WTC11 (cell line): Measurements from ENCODE around the gene ANXA11.

Source experiments
- ATF1 ChIP-seq: sonication (generic); formaldehyde crosslinking; IDR thresholded peaks from 2 replicates; pipeline ENCODE4 v1.8.1; 2023; ENCODE audit warnings: mild to moderate bottlenecking, moderate library complexity, missing genetic modification reagents
- NR1H2 ChIP-seq: sonication (generic); formaldehyde crosslinking; IDR thresholded peaks from 2 replicates; pipeline ENCODE4 v1.9.0; 2021; ENCODE audit warnings: mild to moderate bottlenecking, moderate library complexity, missing genetic modification reagents
- NR3C1 ChIP-seq: sonication (generic); formaldehyde crosslinking; conservative IDR thresholded peaks from 2 replicates; pipeline ENCODE4 v1.8.1; 2023; ENCODE audit warnings: low read depth, mild to moderate bottlenecking, missing genetic modification reagents
- TEAD1 ChIP-seq: sonication (generic); formaldehyde crosslinking; IDR thresholded peaks from 2 replicates; pipeline ENCODE4 v1.8.0; 2022; ENCODE audit warnings: mild to moderate bottlenecking, missing genetic modification reagents
- TEAD4 ChIP-seq: sonication (generic); formaldehyde crosslinking; IDR thresholded peaks from 2 replicates; pipeline ENCODE4 v1.8.0; 2022; ENCODE audit warnings: mild to moderate bottlenecking, missing genetic modification reagents
- ZBTB21 ChIP-seq: sonication (generic); formaldehyde crosslinking; IDR thresholded peaks from 2 replicates; pipeline ENCODE4 v1.8.1; 2023; ENCODE audit warnings: mild to moderate bottlenecking, missing genetic modification reagents, borderline replicate concordance
- ZNF121 ChIP-seq: sonication (generic); formaldehyde crosslinking; IDR thresholded peaks from 2 replicates; pipeline ENCODE4 v1.8.0; 2023; ENCODE audit warnings: missing genetic modification reagents
- ZNF232 ChIP-seq: sonication (generic); formaldehyde crosslinking; IDR thresholded peaks from 2 replicates; pipeline ENCODE4 v1.8.0; 2022; ENCODE audit warnings: mild to moderate bottlenecking, missing genetic modification reagents
- TF ChIP-seq, protein P1 (sequence below): fragments of 200-600 bp; IDR thresholded peaks from 2 replicates; pipeline ENCODE4 v1.8.0; 2022; ENCODE audit warnings: antibody characterized with exemption
- TF ChIP-seq, protein P2 (sequence below): sonication (generic); formaldehyde crosslinking; IDR thresholded peaks from 2 replicates; pipeline ENCODE4 v1.8.0; 2022; ENCODE audit warnings: mild to moderate bottlenecking, missing genetic modification reagents
- TF ChIP-seq, protein P3 (sequence below): sonication (generic); formaldehyde crosslinking; IDR thresholded peaks from 2 replicates; pipeline ENCODE4 v1.8.1; 2023; ENCODE audit warnings: mild to moderate bottlenecking, missing genetic modification reagents
- TF ChIP-seq, protein P4 (sequence below): sonication (generic); formaldehyde crosslinking; IDR thresholded peaks from 2 replicates; pipeline ENCODE4 v1.8.1; 2023; ENCODE audit warnings: mild to moderate bottlenecking, moderate library complexity, missing genetic modification reagents
- TF ChIP-seq, protein P5 (sequence below): sonication (generic); formaldehyde crosslinking; IDR thresholded peaks from 2 replicates; pipeline ENCODE4 v1.8.1; 2022; ENCODE audit warnings: mild to moderate bottlenecking, moderate library complexity, missing genetic modification reagents

DNA sequence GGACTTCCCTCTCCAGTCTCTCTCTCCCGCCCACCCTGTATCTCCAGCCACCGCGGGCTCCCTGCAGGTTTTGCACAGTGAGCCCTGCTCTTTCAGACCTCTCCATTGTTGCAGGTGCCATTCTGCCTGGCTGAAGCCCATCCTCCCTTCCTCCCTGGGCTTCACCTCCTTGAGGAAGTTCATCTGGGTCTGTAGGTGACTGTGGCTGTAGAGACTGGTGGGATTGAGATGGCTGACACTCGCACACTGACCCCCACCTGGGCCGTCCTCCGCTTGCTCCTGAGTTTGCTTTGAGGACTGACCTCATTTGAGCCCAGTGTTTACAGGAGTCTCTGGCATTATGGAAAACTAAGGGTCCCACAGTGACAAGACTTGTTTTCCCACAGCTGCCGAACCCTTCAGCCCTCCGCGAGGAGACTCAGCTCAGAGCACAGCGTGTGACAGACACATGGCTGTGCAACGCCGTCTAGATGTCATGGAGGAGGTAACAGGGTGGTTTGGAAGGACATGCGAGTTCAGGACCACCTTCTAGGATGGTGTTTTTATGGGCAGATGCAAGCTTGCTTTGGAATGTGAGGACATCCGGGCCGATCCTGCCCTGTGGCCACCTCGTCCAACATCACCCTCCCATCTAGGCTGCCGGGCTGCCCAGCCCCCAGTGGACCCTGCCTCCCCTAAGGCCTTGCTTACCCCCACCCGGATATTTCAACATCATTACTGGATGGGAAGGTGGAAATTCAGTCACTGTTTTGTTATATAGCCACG, 63.5 kb downstream of the ANXA11 start:
- TF ChIP-seq NR1H2 (CRISPR knock-in tag) (no peak), TEAD1 (CRISPR knock-in tag) (no peak), TEAD4 (CRISPR knock-in tag) (no peak), ATF1 (CRISPR knock-in tag) (no peak), ZNF232 (CRISPR knock-in tag) (no peak), ZBTB21 (CRISPR knock-in tag) (no peak), NR3C1 (CRISPR knock-in tag) (no peak), ZNF121 (CRISPR knock-in tag) (no peak)
- TF ChIP-seq, protein P1, sequence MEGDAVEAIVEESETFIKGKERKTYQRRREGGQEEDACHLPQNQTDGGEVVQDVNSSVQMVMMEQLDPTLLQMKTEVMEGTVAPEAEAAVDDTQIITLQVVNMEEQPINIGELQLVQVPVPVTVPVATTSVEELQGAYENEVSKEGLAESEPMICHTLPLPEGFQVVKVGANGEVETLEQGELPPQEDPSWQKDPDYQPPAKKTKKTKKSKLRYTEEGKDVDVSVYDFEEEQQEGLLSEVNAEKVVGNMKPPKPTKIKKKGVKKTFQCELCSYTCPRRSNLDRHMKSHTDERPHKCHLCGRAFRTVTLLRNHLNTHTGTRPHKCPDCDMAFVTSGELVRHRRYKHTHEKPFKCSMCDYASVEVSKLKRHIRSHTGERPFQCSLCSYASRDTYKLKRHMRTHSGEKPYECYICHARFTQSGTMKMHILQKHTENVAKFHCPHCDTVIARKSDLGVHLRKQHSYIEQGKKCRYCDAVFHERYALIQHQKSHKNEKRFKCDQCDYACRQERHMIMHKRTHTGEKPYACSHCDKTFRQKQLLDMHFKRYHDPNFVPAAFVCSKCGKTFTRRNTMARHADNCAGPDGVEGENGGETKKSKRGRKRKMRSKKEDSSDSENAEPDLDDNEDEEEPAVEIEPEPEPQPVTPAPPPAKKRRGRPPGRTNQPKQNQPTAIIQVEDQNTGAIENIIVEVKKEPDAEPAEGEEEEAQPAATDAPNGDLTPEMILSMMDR: no peak
- TF ChIP-seq, protein P2, sequence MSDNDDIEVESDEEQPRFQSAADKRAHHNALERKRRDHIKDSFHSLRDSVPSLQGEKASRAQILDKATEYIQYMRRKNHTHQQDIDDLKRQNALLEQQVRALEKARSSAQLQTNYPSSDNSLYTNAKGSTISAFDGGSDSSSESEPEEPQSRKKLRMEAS (CRISPR knock-in tag): no peak
- TF ChIP-seq, protein P3, sequence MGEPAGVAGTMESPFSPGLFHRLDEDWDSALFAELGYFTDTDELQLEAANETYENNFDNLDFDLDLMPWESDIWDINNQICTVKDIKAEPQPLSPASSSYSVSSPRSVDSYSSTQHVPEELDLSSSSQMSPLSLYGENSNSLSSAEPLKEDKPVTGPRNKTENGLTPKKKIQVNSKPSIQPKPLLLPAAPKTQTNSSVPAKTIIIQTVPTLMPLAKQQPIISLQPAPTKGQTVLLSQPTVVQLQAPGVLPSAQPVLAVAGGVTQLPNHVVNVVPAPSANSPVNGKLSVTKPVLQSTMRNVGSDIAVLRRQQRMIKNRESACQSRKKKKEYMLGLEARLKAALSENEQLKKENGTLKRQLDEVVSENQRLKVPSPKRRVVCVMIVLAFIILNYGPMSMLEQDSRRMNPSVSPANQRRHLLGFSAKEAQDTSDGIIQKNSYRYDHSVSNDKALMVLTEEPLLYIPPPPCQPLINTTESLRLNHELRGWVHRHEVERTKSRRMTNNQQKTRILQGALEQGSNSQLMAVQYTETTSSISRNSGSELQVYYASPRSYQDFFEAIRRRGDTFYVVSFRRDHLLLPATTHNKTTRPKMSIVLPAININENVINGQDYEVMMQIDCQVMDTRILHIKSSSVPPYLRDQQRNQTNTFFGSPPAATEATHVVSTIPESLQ (CRISPR knock-in tag): no peak
- TF ChIP-seq, protein P4, sequence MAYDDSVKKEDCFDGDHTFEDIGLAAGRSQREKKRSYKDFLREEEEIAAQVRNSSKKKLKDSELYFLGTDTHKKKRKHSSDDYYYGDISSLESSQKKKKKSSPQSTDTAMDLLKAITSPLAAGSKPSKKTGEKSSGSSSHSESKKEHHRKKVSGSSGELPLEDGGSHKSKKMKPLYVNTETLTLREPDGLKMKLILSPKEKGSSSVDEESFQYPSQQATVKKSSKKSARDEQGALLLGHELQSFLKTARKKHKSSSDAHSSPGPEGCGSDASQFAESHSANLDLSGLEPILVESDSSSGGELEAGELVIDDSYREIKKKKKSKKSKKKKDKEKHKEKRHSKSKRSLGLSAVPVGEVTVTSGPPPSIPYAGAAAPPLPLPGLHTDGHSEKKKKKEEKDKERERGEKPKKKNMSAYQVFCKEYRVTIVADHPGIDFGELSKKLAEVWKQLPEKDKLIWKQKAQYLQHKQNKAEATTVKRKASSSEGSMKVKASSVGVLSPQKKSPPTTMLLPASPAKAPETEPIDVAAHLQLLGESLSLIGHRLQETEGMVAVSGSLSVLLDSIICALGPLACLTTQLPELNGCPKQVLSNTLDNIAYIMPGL (CRISPR knock-in tag): no peak
- TF ChIP-seq, protein P5, sequence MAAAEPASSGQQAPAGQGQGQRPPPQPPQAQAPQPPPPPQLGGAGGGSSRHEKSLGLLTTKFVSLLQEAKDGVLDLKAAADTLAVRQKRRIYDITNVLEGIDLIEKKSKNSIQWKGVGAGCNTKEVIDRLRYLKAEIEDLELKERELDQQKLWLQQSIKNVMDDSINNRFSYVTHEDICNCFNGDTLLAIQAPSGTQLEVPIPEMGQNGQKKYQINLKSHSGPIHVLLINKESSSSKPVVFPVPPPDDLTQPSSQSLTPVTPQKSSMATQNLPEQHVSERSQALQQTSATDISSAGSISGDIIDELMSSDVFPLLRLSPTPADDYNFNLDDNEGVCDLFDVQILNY (CRISPR knock-in tag): no peak
